SK-N-SH treated with all-trans-retinoic acid at 6 μM for 48 hours (cell line): ENCODE results near the gene CST9.

Experiments
- ATAC-seq: fragments of 200-7000 bp; cut with Tn5 transposase; 3 replicates; pipeline ENCODE4 v1.9.1; 2020; ENCODE audit warnings: mild to moderate bottlenecking, moderate library complexity
- ARNTL ChIP-seq: fragments of 450-650 bp; formaldehyde crosslinking; IDR thresholded peaks from 2 replicates; pipeline ENCODE4 v1.5.0; 2020; ENCODE audit warnings: low read depth, mild to moderate bottlenecking, moderate library complexity, borderline replicate concordance
- CSDC2 ChIP-seq: fragments of 250-450 bp; sonication (Bioruptor Pico); IDR thresholded peaks from 2 replicates; pipeline ENCODE4 v1.5.0; 2020; ENCODE audit warnings: mild to moderate bottlenecking, moderate library complexity
- ESRRG ChIP-seq: fragments of 250-450 bp; sonication (Bioruptor Pico); IDR thresholded peaks from 2 replicates; pipeline ENCODE4 v1.6.1; 2021; ENCODE audit warnings: mild to moderate bottlenecking
- GLIS3 ChIP-seq: fragments of 250-450 bp; sonication (Bioruptor Pico); IDR thresholded peaks from 2 replicates; pipeline ENCODE4 v1.5.0; 2020; ENCODE audit warnings: mild to moderate bottlenecking, moderate library complexity
- ISL1 ChIP-seq: fragments of 250-450 bp; sonication (Bioruptor Pico); IDR thresholded peaks from 2 replicates; pipeline ENCODE4 v2.1.2; 2022; ENCODE audit warnings: mild to moderate bottlenecking, moderate library complexity
- OSR1 ChIP-seq: fragments of 250-450 bp; sonication (Bioruptor Pico); IDR thresholded peaks from 2 replicates; pipeline ENCODE4 v1.8.0; 2022; ENCODE audit warnings: moderate library complexity, mild to moderate bottlenecking, inconsistent platforms
- PATZ1 ChIP-seq: fragments of 250-450 bp; sonication (Bioruptor Pico); IDR thresholded peaks from 2 replicates; pipeline ENCODE4 v1.8.0; 2020; ENCODE audit warnings: mild to moderate bottlenecking, moderate library complexity, borderline replicate concordance
- PPARA ChIP-seq: fragments of 250-450 bp; sonication (Bioruptor Pico); IDR thresholded peaks from 2 replicates; pipeline ENCODE4 v1.5.0; 2020; ENCODE audit warnings: mild to moderate bottlenecking, borderline replicate concordance
- RARB ChIP-seq: fragments of 250-450 bp; sonication (Bioruptor Pico); IDR thresholded peaks from 2 replicates; pipeline ENCODE4 v1.8.0; 2021; ENCODE audit warnings: mild to moderate bottlenecking, moderate library complexity
- SNAI2 ChIP-seq: fragments of 250-450 bp; sonication (Bioruptor Pico); IDR thresholded peaks from 2 replicates; pipeline ENCODE4 v1.5.0; 2020; ENCODE audit warnings: mild to moderate bottlenecking, moderate library complexity
- TCF4 ChIP-seq: fragments of 250-450 bp; sonication (Bioruptor Pico); IDR thresholded peaks from 2 replicates; pipeline ENCODE4 v1.8.0; 2021; ENCODE audit warnings: mild to moderate bottlenecking, moderate library complexity, borderline replicate concordance
- TOX ChIP-seq: fragments of 250-450 bp; sonication (Bioruptor Pico); IDR thresholded peaks from 2 replicates; pipeline ENCODE4 v1.8.0; 2021; ENCODE audit warnings: mild to moderate bottlenecking, moderate library complexity, borderline replicate concordance
- TSHZ2 ChIP-seq: fragments of 250-450 bp; sonication (Bioruptor Pico); IDR thresholded peaks from 2 replicates; pipeline ENCODE4 v1.5.0; 2020; ENCODE audit warnings: mild to moderate bottlenecking, moderate library complexity
- ZC3H10 ChIP-seq: fragments of 250-450 bp; sonication (Bioruptor Pico); IDR thresholded peaks from 2 replicates; pipeline ENCODE4 v1.5.1; 2021; ENCODE audit warnings: mild to moderate bottlenecking, moderate library complexity
- ZFP3 ChIP-seq: fragments of 250-450 bp; sonication (Bioruptor Pico); IDR thresholded peaks from 2 replicates; pipeline ENCODE4 v1.5.0; 2020; ENCODE audit warnings: mild to moderate bottlenecking, moderate library complexity
- ZFP30 ChIP-seq: fragments of 450-650 bp; formaldehyde crosslinking; IDR thresholded peaks from 2 replicates; pipeline ENCODE4 v1.5.0; 2022; ENCODE audit warnings: mild to moderate bottlenecking, moderate library complexity
- ZNF565 ChIP-seq: fragments of 450-650 bp; formaldehyde crosslinking; conservative IDR thresholded peaks from 2 replicates; pipeline ENCODE4 v1.5.0; 2020; ENCODE audit warnings: low read depth, mild to moderate bottlenecking, moderate library complexity
- ZNF70 ChIP-seq: fragments of 450-650 bp; formaldehyde crosslinking; IDR thresholded peaks from 2 replicates; pipeline ENCODE4 v1.5.0; 2020; ENCODE audit warnings: mild to moderate bottlenecking, moderate library complexity
- ZNF8 ChIP-seq: fragments of 450-650 bp; formaldehyde crosslinking; IDR thresholded peaks from 2 replicates; pipeline ENCODE4 v1.5.0; 2020; ENCODE audit warnings: mild to moderate bottlenecking, moderate library complexity
- TF ChIP-seq, protein P1 (sequence below): fragments of 250-450 bp; sonication (Bioruptor Pico); IDR thresholded peaks from 2 replicates; pipeline ENCODE4 v1.5.1; 2021; ENCODE audit warnings: mild to moderate bottlenecking, moderate library complexity
- TF ChIP-seq, protein P2 (sequence below): fragments of 250-450 bp; sonication (Bioruptor Pico); IDR thresholded peaks from 2 replicates; pipeline ENCODE4 v1.5.1; 2020; ENCODE audit warnings: low read depth, mild to moderate bottlenecking, moderate library complexity

The CST9 gene

GRCh38 chr20:23605867-23606651 lies at the start of gene CST9:
Gene CST9, minus strand, starts transcription at chr20:23605917. Its CDS starts 53 bp downstream, at chr20:23605864.
- TF ChIP-seq TCF4 (no peak), ZFP30 (no peak)
- no peak for ATAC-seq

DNA sequence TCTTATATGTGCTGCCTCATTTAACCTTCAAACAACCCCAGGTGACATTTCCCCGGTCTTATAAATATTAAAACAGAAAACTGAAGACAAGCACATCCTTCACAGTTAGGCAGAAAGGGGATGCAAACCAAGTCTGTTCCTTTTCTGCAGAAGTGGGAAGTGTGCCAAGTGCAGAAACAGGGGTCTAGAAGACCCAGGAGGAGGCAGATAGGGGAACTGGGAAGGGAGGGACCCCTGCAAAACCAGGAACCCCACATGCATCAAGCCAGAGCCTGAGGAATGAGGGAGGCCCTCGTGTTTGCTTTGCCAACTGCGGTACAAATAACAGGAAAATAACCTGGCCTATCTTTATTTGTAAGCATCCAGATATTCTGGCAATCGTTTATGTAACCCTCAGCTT lies 49.0 kb upstream of the CST9 start:
- no peak for TF ChIP-seq SNAI2
- TF ChIP-seq ZFP3: no peak
- no peak for TF ChIP-seq TSHZ2 (CRISPR knock-in tag)
- TF ChIP-seq ZNF565 (CRISPR knock-in tag): no peak
- TF ChIP-seq TOX (CRISPR knock-in tag): no peak
- no peak for TF ChIP-seq ARNTL (CRISPR knock-in tag)
- no peak for TF ChIP-seq ZNF8 (CRISPR knock-in tag)
- TF ChIP-seq, protein P1, sequence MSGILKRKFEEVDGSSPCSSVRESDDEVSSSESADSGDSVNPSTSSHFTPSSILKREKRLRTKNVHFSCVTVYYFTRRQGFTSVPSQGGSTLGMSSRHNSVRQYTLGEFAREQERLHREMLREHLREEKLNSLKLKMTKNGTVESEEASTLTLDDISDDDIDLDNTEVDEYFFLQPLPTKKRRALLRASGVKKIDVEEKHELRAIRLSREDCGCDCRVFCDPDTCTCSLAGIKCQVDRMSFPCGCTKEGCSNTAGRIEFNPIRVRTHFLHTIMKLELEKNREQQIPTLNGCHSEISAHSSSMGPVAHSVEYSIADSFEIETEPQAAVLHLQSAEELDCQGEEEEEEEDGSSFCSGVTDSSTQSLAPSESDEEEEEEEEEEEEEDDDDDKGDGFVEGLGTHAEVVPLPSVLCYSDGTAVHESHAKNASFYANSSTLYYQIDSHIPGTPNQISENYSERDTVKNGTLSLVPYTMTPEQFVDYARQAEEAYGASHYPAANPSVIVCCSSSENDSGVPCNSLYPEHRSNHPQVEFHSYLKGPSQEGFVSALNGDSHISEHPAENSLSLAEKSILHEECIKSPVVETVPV (CRISPR knock-in tag): no peak
- no peak for TF ChIP-seq CSDC2 (CRISPR knock-in tag)
- no peak for TF ChIP-seq OSR1 (CRISPR knock-in tag)
- TF ChIP-seq PPARA: no peak
- TF ChIP-seq ESRRG (CRISPR knock-in tag): no peak
- no peak for TF ChIP-seq GLIS3 (CRISPR knock-in tag)
- TF ChIP-seq ISL1 (CRISPR knock-in tag): no peak
- no peak for ATAC-seq

DNA sequence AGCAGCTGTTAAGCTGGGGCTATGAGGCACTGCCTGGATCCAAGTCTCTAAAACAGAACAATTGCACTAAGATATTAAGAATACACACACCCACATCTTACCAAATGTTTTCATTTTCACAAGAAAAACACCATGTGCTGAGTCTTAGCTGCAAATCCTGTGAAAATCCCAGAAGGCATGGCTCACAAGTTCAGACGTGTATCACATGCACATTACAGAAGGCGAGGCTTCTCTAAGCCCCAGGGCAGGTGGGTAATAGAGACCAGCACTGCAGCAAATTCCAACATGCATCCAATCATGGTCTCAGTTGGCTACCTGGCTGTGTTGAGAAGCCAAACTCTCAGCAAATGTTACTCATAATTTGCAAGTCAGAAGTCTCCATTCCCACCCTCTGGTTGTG lies 48.3 kb upstream of the CST9 start:
- ATAC-seq: no peak
- no peak for TF ChIP-seq ZNF565 (CRISPR knock-in tag)
- no peak for TF ChIP-seq ZNF8 (CRISPR knock-in tag)
- no peak for TF ChIP-seq ZFP30
- TF ChIP-seq, protein P2, sequence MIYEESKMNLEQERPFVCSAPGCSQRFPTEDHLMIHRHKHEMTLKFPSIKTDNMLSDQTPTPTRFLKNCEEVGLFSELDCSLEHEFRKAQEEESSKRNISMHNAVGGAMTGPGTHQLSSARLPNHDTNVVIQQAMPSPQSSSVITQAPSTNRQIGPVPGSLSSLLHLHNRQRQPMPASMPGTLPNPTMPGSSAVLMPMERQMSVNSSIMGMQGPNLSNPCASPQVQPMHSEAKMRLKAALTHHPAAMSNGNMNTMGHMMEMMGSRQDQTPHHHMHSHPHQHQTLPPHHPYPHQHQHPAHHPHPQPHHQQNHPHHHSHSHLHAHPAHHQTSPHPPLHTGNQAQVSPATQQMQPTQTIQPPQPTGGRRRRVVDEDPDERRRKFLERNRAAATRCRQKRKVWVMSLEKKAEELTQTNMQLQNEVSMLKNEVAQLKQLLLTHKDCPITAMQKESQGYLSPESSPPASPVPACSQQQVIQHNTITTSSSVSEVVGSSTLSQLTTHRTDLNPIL: no peak
- no peak for TF ChIP-seq CSDC2 (CRISPR knock-in tag)
- no peak for TF ChIP-seq ZNF70 (CRISPR knock-in tag)
- no peak for TF ChIP-seq TOX (CRISPR knock-in tag)
- no peak for TF ChIP-seq RARB (CRISPR knock-in tag)
- no peak for TF ChIP-seq PATZ1 (CRISPR knock-in tag)
- no peak for TF ChIP-seq ZC3H10
- TF ChIP-seq, protein P1 (CRISPR knock-in tag): no peak
- no peak for TF ChIP-seq OSR1 (CRISPR knock-in tag)
- no peak for TF ChIP-seq ESRRG (CRISPR knock-in tag)
